SHP77 treated with DMSO at 0.1 percent for 48 hours (cell line): ENCODE results near the gene SDCBP2.

Experiments used
- DNase-seq: peaks from one replicate; lab custom pipeline; 2025; lab: John Stamatoyannopoulos, UW

SDCBP2 gene

DNA sequence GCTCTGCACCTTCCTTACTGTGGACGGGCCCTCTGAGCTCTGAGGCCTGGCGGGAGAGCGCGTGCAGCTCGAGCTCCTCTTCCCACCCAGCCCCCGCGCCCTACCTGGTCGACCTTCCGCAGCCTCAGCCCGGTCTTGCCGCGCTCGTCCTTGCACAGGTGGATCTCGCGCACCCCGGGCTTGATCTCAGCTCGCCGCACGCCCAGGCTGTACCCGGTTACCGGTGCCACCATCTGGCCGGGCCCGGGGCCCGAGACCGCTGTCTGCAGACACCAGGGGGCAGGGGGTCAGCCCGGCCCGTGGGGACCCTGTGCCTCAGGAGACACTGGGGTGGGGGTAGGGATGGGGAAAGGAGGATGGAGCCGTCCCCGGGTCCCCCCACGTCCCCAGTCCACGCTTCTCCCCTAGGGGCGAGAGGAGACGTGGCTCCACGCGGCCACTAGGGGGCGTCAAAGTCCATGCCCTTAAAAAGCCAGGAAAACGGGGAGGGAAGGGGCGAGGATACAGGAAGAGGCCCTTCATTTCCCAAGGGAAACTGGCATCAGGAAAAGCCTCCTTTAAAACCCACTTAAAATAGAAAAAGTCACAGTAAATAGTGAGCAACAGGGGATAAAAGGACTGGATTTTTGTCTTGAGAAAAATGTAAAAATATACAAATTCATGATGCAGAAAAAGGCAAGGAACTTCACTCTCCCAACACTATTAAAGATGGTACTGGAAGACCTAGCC, 15.5 kb downstream of the SDCBP2 start:
- DNase-seq = peak; percentile 54

DNA sequence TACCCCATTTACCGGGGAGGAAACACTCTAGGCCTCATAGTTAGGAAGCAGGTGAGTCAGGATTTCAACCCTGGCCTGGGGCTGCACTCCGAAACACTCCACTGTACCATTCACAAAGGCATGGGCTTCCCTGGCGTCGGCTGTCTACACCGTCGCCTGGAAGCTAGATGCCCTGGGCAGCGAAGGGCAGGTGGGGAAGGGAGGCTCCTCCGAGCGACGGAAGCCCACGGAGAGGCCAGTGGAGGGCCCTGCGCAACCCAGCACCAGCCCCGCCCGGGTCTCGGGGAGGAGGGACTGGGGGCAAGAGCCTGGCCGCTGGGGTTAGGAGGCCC, 16.1 kb downstream of the SDCBP2 start:
- DNase-seq = no peak

DNA sequence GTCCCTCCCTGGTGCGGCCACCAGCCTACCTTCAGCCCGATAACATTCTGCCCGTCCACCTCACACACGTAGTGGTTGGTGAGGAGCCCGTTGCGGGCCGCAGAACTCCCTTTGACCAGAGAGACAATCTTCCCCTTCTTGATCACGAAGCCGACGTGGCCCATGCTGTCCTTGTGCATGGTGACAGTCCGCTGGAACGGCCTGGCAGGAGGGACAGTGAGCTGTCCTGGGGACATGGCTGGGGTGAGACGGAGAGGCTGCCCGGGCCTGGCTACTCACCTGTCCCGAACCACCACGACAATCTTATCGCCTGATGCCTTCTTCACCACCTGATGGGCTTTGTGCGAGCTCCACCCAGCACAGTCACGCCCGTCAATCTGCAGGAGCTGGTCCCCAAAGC, 16.6 kb downstream of the SDCBP2 start:
- no peak for DNase-seq

DNA sequence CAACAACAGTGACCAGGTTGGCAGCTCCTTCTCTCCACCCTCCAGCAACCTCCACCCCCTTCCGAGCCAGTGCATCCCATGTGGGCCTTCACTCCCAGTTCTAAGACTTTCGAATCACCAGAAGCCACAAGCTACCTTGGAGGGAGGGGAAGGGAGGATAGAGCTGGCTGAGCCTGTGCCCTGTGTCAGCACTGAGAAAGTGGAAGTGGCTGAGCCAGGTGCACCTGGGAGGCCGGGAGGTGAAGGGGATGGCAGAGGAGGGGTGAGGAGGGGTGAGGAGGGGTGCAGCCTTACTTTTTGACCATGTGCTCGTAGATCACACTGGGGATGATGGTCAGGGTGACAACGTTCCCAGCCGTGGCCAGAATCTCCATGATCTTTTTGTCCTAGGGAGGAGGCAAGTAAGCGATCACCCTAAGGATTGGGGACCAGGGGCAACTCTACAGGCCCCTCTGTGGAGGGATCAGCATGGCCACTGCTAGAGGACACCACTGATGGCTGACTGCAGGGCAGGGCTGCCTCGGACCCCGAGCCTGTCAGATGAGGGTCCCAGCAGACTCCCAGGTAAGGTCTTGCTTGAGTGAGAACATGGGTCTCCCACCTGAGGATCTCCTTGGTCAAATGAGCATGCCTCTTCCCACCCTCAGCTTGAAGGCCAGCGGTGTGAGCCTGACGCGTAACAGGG, 18.3 kb downstream of the SDCBP2 start:
- no peak for DNase-seq

DNA sequence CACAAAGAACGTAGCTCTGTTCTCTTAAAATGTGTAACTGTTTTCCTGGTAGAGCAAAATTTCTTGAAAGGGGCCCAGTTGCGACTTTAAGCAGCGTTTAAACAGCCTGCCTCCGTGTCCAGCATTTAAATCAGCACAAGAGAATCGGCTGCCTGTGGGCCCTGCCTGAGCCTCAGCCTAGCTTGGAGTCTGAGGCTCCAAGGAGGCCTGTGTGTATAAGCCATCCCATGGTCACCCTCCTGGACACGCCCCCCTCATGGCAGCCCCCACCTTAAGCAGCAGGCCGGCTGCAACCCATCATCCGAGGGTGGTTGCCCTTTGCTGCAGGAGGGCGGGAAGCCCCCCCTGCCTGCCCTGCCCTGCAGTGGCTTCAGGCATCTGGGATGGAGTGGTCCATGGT, 18.9 kb downstream of the SDCBP2 start:
- no peak for DNase-seq

DNA sequence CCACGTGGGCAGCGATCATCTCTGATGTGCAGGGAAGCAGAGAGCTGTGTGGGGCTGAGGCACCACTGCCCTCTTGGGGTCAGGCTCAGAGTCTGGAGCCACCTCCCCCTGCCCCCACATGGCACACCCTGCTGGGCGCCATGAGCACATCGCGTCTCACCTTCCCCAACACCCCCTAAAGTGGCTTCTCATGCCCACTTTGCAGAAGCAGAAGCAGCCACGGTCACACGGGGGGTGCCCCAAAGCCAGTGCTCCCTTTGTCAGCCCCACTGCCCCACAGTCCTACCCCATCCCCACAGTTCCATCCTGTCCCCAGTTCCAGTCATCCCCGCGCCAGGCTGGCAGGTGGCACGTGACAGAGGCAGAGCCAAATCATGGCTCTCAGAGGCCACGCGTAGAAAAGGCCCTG, 19.5 kb downstream of the SDCBP2 start:
- DNase-seq = no peak

DNA sequence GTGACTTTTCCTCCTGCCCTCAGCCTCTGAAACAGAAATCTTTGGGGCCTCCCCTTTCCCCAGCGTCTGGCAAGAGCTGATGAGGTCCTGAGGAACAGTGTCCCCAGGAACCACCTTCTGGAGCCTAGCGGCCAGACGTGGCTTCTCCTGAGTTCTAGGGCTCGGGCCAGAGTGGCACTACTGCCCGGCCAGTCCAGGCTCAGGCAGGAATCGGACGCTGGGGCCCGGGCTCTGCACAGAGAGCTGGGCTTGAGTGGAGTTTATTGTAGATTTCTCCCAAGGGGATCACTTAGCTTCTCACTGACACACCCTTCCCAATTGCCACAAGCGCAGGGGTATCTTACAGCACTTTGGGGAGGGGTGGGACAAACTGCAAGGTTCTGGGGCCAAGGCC, 20.2 kb downstream of the SDCBP2 start:
- DNase-seq = no peak

DNA sequence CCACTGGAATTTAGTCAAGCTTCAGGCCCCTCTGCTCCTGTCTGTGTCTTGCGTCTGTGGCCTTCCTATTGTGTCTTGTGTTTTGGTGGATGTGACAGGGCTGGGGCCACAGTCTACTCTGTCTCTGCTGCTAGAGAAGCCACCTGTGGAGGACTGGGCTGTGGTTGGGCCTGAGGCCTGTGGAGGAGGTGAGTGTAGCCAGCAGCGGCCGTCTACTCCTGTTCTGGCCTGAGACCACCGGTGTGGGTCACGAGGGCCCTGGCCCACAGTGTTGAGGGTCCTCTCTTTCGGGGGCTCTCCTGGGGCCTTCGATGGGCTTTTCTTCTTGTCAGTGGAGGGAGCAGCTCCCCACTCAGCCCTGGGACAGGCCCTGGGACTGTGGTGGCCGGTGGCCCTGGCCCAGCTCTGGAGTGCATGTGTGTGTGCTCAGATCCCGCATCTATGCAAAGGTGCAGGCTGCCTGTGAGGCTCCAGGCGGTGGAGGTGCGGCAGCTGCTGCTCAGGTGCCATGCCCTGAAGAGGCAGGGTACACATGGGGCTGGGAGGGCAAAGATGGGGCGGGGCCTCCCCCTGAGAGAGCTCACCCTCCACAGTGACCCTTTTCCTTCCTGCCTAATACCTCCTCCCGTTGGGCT, 20.8 kb downstream of the SDCBP2 start:
- DNase-seq = no peak

DNA sequence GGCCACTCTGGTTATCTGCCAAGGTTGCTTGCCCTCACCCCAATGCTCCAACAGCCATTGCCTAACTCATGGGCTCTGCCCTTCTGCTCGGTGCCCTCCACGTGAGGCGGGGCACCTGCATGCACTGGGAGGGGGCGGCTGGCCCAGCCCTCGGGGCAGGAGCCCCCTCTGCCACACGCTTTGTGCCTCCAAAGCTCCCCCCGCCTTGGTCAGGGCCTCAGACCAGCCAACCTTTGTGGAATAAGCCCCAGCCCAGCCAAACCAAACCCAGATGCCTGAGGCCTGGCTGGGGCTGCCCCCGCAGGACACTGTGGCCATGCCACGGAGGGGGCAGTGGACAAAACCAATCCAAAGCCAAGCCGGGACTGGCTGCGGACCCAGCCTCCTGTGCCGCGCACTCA, 21.4 kb downstream of the SDCBP2 start:
- no peak for DNase-seq

DNA sequence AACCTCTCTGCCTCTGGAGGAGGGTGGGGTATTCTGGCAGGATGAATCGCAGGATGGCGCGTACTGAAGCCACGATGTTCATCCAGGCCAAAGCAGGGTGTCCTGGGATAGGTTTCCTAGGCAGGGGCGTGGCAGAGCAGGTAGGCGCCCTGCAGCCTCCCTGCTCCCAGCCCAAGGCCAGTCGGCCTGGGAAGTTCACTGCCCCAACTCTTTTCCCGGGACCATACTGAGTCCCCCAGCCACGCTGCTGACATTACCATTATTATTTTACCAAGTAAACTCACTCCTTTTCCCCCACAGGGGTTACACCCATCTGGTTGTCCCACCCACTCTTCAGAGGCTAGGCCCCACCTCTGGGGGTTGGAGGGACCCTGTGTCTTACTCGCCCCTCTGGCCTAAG, 21.8 kb downstream of the SDCBP2 start:
- no peak for DNase-seq

DNA sequence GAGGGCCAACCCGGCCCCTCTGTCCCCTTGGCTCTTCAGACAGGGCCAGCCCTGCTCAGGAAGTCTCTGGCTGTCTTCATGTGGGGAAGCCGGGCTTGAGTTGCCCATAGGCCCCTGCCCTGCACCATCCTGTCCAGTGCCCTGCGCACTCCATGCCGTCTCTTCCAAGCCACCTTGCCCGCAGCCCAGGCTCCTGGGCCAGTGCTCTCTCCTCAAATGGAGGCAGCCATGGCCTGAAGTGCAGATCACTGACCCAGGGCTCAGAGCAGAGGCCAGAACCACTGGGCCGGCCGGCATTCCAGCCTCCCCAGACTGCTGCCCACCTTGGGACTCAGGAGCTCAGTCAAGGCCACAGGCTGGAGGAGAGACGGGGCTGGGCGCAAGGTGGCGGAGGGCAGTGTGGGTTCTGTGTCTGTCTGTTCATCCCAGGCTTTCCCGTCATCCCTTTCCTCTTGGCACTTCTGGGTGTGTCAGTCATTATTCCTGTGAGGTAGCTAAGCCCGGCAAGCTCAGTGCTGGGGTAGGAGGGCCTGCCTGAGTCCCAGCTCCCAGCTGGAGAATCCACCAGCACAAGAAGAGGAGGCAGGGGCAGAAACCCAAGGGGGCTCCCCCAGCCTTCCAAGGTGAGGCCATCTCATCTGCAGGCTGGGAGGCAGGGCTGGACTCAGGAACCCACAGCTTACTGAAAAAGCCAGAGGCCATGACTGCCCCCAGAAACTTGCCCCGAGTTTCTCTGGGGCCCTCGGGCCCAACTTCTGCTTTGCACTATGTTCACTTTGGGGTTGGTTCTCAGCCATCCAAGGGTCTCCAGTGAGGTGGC, 22.4 kb downstream of the SDCBP2 start:
- DNase-seq = no peak

DNA sequence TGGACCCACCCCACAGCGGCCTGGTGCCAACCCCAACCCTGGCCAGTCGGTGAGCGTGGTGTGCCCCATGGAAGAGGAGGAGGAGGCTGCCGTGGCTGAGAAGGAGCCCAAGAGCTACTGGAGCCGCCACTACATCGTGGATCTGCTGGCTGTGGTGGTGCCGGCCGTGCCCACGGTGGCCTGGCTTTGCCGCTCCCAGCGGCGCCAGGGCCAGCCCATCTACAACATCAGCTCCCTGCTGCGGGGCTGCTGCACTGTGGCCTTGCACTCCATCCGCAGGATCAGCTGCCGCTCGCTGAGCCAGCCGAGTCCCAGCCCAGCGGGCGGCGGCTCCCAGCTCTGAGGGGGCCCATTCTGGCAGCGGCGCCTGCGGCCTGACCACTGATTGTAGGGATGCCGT, 23.2 kb downstream of the SDCBP2 start:
- DNase-seq = no peak

DNA sequence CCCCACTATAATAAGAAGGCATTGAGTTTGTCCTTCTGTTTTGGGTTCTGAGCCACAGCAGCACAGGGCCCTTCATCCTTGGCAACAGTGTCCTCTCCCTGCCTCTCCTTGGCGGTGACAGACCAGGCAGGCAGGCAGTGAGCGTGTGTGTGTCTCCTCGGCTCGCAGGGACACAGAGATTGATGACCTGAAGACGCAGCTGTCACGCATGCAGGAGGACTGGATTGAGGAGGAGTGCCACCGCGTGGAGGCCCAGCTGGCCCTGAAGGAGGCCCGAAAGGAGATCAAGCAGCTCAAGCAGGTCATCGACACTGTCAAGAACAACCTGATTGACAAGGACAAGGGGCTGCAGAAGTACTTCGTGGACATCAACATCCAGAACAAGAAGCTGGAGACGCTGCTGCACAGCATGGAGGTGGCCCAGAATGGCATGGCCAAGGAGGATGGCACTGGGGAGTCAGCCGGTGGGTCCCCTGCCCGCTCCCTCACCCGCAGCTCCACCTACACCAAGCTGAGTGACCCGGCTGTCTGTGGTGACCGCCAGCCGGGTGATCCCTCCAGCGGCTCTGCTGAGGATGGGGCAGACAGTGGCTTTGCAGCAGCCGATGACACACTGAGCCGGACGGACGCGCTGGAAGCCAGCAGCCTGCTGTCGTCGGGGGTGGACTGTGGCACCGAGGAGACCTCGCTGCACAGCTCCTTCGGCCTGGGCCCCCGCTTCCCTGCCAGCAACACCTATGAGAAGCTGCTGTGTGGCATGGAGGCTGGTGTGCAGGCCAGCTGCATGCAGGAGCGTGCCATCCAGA, 24.0 kb downstream of the SDCBP2 start:
- DNase-seq = no peak

DNA sequence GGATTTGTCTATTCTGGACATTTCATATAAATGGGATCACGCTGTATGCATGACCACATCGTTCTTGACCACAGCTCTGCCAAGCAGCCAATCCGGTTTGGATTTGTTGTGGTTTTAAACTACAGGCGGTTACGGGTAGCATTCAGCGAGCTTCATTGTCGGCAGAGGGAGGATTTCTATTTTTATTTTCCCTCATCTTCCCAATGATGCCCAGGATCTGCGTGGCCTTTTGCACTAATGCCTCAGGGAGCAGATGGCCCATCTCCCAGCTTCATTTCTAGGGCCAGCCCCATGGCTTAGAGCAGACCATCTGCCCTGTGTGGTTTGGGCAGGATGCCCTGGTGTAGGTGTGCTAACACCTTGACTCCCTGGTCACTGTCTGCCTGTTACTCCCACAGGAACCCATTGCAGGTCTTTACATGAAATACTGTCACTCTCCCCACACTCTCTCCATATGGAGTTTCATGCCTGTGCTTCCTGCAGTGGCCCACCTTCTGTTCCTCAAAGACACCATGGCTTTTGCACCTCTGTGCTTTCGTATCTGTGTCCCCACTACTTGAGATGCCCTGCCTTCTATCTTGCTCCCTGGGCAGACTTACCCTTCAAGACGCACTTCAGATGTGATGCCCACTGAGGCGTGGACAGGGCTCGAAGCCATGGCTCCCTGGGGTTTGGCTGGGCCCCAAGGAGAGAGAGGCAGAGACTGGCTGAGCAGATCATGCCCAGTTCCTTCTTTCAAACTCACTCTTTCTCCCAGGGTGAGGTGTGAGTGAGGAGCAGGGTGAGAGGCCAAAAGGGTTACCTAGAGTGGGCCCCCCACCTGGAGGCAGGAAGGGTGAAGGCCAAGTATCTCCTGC, 26.0 kb downstream of the SDCBP2 start:
- DNase-seq = no peak

DNA sequence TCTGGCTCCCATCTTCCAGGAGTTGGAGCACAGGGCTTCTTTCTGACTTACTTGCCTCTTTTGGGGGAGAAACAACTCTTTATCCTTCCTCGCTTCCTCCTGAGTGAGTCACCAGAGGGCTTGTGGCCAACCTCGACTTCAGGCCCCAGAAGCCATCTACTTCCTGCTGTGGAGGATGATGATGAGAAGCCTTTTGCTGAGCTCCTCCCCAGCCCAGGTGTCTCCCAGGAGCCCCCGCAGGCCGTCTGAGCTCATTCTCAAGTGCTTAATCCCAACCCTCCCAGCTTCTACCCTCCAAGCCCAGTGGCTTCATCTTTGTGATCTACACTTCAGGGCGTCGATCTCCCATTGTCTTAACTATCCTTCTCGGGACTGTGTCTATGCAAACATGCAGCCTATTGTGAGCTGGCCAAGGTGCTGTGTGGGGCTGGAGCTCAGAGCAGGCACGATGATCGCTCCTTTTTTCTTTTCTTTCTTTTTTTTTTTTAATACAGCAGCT, 27.9 kb downstream of the SDCBP2 start:
- DNase-seq = no peak

DNA sequence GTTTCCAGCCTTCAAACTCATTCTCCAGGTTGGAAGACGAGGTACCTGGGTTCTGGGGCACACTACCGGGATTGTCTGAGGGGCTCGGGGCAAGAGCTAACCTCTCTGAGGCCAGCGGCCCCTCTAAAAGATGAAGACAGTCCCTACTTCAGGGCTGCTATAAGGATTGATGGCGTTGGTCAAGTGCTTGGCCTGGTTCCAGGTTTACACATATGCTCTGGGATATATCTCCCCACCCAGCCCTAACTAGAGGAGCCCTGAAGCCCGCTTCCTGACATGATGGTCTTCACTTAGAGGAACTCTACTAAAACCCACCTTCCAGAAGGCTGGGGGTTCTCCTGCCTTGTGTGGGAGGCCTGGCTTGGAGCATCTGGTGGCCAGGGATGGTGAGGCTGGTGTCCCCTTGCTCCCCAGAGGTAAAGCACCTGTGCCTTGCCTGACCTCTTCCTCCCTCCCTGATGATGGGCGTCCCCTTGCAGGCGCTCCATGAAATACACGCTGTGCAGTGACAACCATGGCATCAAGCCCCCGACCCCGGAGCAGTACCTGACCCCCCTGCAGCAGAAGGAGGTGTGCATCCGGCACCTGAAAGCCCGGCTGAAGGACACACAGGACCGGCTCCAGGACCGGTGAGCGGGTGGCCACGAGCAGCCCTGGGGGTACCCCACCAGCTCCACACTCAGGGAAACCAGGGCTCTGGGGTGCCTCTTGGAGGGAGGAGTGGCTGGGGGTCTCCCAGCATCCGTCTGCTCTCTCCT, 28.7 kb downstream of the SDCBP2 start:
- DNase-seq = no peak

DNA sequence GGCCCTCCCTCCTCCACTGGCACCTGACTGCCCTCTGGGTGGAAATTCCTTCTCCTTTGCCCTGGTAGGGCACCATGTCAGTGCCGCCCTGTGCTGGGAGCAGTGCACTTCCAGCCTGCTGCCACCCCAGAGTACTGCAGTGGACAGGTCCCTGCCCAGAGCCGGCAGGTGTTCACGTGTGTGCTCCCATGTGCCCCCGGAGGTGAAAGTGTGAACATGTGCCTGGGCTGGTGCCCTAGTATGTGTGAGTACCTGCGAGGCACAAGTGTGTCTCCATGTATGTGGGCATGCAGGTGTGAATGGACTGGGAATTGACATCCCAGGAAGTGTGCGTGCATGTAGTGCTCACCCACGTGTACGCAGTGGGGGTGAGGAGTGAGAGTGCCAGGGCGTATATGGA, 29.4 kb downstream of the SDCBP2 start:
- no peak for DNase-seq

DNA sequence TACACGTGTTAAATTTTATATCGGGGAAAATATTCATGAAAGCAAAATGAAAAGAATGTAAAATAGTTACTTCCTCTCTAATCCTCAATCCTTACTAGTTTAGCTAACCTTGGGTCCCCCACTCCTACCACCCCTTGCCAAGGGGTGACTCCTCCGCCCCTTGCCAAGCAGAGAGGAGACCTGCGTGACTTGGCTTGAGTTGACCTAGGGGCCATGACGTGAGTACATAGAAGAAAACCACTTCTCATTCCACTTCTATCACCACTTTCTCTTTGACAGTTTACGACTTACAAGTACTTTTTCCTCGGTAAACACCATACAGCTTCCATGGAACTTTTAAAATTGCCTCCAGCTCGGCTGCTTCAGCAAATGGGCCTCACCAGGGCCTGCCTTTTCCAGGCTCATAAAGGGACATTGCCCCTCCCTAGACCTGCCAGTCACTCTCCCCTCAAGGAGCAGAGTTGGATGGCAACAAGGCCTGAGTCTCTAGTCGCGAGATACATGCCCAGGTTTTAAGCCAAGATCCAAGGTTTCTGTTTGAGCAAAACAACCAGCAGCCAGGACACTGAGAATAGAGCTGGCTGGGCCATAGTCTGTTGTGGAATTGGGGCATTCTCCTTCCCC, 29.9 kb downstream of the SDCBP2 start:
- DNase-seq = no peak

DNA sequence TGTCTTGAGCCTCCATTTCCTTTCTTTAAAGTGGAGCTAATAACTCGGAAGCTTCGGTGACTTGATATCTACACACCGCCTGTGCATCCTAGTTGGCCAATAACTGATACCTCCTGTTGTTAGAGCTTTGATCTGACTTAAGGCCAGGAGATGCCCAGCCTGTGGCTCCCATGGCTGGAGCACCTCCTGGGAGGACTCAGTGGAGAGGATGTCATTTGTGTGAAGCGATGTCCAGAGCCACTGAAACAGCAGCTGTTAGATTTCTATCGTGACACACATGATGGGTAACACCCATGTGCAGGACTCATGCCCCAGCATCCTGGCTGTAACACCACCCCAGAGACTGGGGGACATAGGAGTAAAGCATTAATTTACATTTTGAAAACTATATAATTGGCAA, 30.8 kb downstream of the SDCBP2 start:
- no peak for DNase-seq

DNA sequence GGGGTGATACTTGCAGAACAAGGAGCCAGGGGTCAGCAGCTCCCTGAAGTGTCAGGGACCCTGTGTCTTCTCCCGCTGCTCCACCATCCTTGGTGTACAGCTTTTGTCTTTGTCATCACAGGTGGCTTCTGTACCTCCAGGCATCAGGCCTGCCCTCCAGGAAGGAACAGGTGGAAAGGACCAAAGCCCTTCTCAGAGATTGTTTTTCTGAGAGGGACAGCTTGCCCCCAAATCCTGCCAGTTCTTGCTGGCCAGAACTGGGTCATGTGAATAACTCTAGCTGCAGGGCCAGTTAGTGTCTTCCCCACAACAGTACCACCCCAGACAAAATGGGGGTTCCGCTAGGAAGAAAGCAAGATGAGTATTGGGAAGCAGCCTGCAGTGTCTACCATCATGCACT, 31.5 kb downstream of the SDCBP2 start:
- no peak for DNase-seq
